WTC11 (cell line): ENCODE measurements around the gene OXT. TPM values are rescaled to one million over a fixed set of nuclear protein-coding genes. Genes with fewer than 3 reads are reported as not detected.

Experiments used
- ATAC-seq: fragments of 200-7000 bp; cut with Tn5 transposase; 2 replicates; pipeline ENCODE4 v1.10.0; 2021; ENCODE audit warnings: mild to moderate bottlenecking, moderate library complexity
- CTCF ChIA-PET: fragments of 300-600 bp; sonication (Branson Sonifier 250); formaldehyde crosslinking; loops from one replicate; lab custom pipeline; 2021; ENCODE audit warnings: antibody characterized with exemption; lab: Charles Lee
- POLR2A ChIA-PET: fragments of 350-600 bp; sonication (Branson Sonifier 250); formaldehyde crosslinking; loops from one replicate; lab custom pipeline; 2021; ENCODE audit warnings: antibody characterized with exemption; lab: Charles Lee
- DNase-seq: peaks from one replicate; pipeline ENCODE4 v3.0.0; 2021; ENCODE audit warnings: low spot score
- H3K27ac Mint-ChIP-seq: 2 replicates; pipeline ENCODE4 v1.8.0; 2021; ENCODE audit warnings: mixed read lengths
- H3K27me3 Mint-ChIP-seq: 2 replicates; pipeline ENCODE4 v1.8.0; 2021; ENCODE audit warnings: low read depth, mild to moderate bottlenecking, moderate library complexity, mixed read lengths
- H3K36me3 Mint-ChIP-seq: 2 replicates; pipeline ENCODE4 v1.8.0; 2021; ENCODE audit warnings: mixed read lengths
- H3K4me1 Mint-ChIP-seq: 2 replicates; pipeline ENCODE4 v1.8.0; 2022; ENCODE audit warnings: mixed read lengths
- H3K4me3 Mint-ChIP-seq: 2 replicates; pipeline ENCODE4 v1.8.0; 2021; ENCODE audit warnings: mild to moderate bottlenecking, moderate library complexity, mixed read lengths
- H3K9me3 Mint-ChIP-seq: 2 replicates; pipeline ENCODE4 v1.8.0; 2021; ENCODE audit warnings: mixed read lengths
- AR ChIP-seq: fragments of 250-450 bp; sonication (Bioruptor Pico); IDR thresholded peaks from 2 replicates; pipeline ENCODE4 v1.9.0; 2021; ENCODE audit warnings: mild to moderate bottlenecking
- ATF1 ChIP-seq: sonication (generic); formaldehyde crosslinking; IDR thresholded peaks from 2 replicates; pipeline ENCODE4 v1.8.1; 2023; ENCODE audit warnings: mild to moderate bottlenecking, moderate library complexity, missing genetic modification reagents
- E2F5 ChIP-seq: sonication (generic); formaldehyde crosslinking; IDR thresholded peaks from 2 replicates; pipeline ENCODE4 v1.8.1; 2022; ENCODE audit warnings: mild to moderate bottlenecking, moderate library complexity, missing genetic modification reagents
- FOXK1 ChIP-seq: sonication (generic); formaldehyde crosslinking; IDR thresholded peaks from 2 replicates; pipeline ENCODE4 v1.8.0; 2022; ENCODE audit warnings: mild to moderate bottlenecking, moderate library complexity, missing genetic modification reagents
- FOXP1 ChIP-seq: sonication (generic); formaldehyde crosslinking; IDR thresholded peaks from 2 replicates; pipeline ENCODE4 v1.8.0; 2022; ENCODE audit warnings: missing genetic modification reagents, mild to moderate bottlenecking, moderate library complexity, borderline replicate concordance
- HMGXB4 ChIP-seq: sonication (generic); formaldehyde crosslinking; IDR thresholded peaks from 2 replicates; pipeline ENCODE4 v1.8.1; 2023; ENCODE audit warnings: mild to moderate bottlenecking, moderate library complexity, missing genetic modification reagents
- IRF2 ChIP-seq: sonication (generic); formaldehyde crosslinking; IDR thresholded peaks from 2 replicates; pipeline ENCODE4 v1.8.0; 2022; ENCODE audit warnings: low read depth, missing genetic modification reagents, borderline replicate concordance
- JAZF1 ChIP-seq: fragments of 250-450 bp; sonication (Bioruptor Pico); IDR thresholded peaks from 2 replicates; pipeline ENCODE4 v1.9.0; 2021; ENCODE audit warnings: moderate library complexity, mild to moderate bottlenecking, inconsistent platforms
- KAT7 ChIP-seq: sonication (generic); formaldehyde crosslinking; IDR thresholded peaks from 2 replicates; pipeline ENCODE4 v1.8.1; 2023; ENCODE audit warnings: missing genetic modification reagents, mild to moderate bottlenecking, borderline replicate concordance
- MLX ChIP-seq: sonication (generic); formaldehyde crosslinking; IDR thresholded peaks from 2 replicates; pipeline ENCODE4 v1.8.1; 2023; ENCODE audit warnings: mild to moderate bottlenecking, missing genetic modification reagents, moderate library complexity
- NR1H2 ChIP-seq: sonication (generic); formaldehyde crosslinking; IDR thresholded peaks from 2 replicates; pipeline ENCODE4 v1.9.0; 2021; ENCODE audit warnings: mild to moderate bottlenecking, moderate library complexity, missing genetic modification reagents
- NR3C1 ChIP-seq: sonication (generic); formaldehyde crosslinking; conservative IDR thresholded peaks from 2 replicates; pipeline ENCODE4 v1.8.1; 2023; ENCODE audit warnings: low read depth, mild to moderate bottlenecking, missing genetic modification reagents
- OVOL2 ChIP-seq: fragments of 250-450 bp; sonication (Bioruptor Pico); IDR thresholded peaks from 2 replicates; pipeline ENCODE4 v1.9.0; 2021; ENCODE audit warnings: mild to moderate bottlenecking, borderline replicate concordance
- PRRX2 ChIP-seq: fragments of 250-450 bp; sonication (Bioruptor Pico); IDR thresholded peaks from 2 replicates; pipeline ENCODE4 v1.8.0; 2021; ENCODE audit warnings: mild to moderate bottlenecking
- RORB ChIP-seq: fragments of 250-450 bp; sonication (Bioruptor Pico); IDR thresholded peaks from 2 replicates; pipeline ENCODE4 v1.9.0; 2021; ENCODE audit warnings: mild to moderate bottlenecking
- SMAD4 ChIP-seq: sonication (generic); formaldehyde crosslinking; IDR thresholded peaks from 2 replicates; pipeline ENCODE4 v1.8.0; 2022; ENCODE audit warnings: mild to moderate bottlenecking, missing genetic modification reagents
- TCF7 ChIP-seq: sonication (generic); formaldehyde crosslinking; IDR thresholded peaks from 2 replicates; pipeline ENCODE4 v1.8.0; 2022; ENCODE audit warnings: mild to moderate bottlenecking, low read depth, missing genetic modification reagents, moderate library complexity
- TEAD4 ChIP-seq: sonication (generic); formaldehyde crosslinking; IDR thresholded peaks from 2 replicates; pipeline ENCODE4 v1.8.0; 2022; ENCODE audit warnings: mild to moderate bottlenecking, missing genetic modification reagents
- ZBTB43 ChIP-seq: sonication (generic); formaldehyde crosslinking; IDR thresholded peaks from 2 replicates; pipeline ENCODE4 v1.8.1; 2023; ENCODE audit warnings: mild to moderate bottlenecking, missing genetic modification reagents
- ZNF232 ChIP-seq: sonication (generic); formaldehyde crosslinking; IDR thresholded peaks from 2 replicates; pipeline ENCODE4 v1.8.0; 2022; ENCODE audit warnings: mild to moderate bottlenecking, missing genetic modification reagents
- ZNF263 ChIP-seq: sonication (generic); formaldehyde crosslinking; IDR thresholded peaks from 2 replicates; pipeline ENCODE4 v1.8.1; 2022; ENCODE audit warnings: low read depth, mild to moderate bottlenecking, moderate library complexity, missing genetic modification reagents
- ZNF317 ChIP-seq: sonication (generic); formaldehyde crosslinking; IDR thresholded peaks from 2 replicates; pipeline ENCODE4 v1.8.1; 2023; ENCODE audit warnings: low read depth, mild to moderate bottlenecking, moderate library complexity, missing genetic modification reagents, borderline replicate concordance
- ZNF512 ChIP-seq: sonication (generic); formaldehyde crosslinking; IDR thresholded peaks from 2 replicates; pipeline ENCODE4 v1.8.1; 2022; ENCODE audit warnings: missing genetic modification reagents, borderline replicate concordance
- total RNA-seq: library from RNA; stranded (reverse); gene quantifications from 3 replicates; pipeline ENCODE4 v1.2.3, GENCODE V29; 2021

Gene OXT
- total RNA-seq, 1 experiment from 2014 or later = not detected

GRCh38 chr20:3101251-3101650 lies 29.8 kb downstream of the OXT start:
- no peaks in the 10 kb centered on the region for H3K36me3 Mint-ChIP-seq
- POLR2A ChIA-PET = no interaction called here
- H3K9me3 Mint-ChIP-seq = no peaks in the 10 kb centered on the region
- peaks cover 5% of the 10 kb centered on the region; the same call in 1 of the 2 replicates for H3K4me1 Mint-ChIP-seq
- ATAC-seq = no peak
- no peaks in the 10 kb centered on the region for H3K27me3 Mint-ChIP-seq
- no peak overlapping the region for H3K27ac Mint-ChIP-seq
- DNase-seq = no peak
- CTCF ChIA-PET = interaction anchor here (0.6 to 1.4 kb wide), 4 partner anchors 8 to 48 kb away, joined by 3 to 6 read pairs (median 4); no protein-coding TSS in a partner anchor
- TF ChIP-seq AR (CRISPR knock-in tag) (no peak), TEAD4 (no peak), TCF7 (no peak), OVOL2 (CRISPR knock-in tag) (no peak), KAT7 (CRISPR knock-in tag) (no peak), IRF2 (CRISPR knock-in tag) (no peak), RORB (CRISPR knock-in tag) (no peak), PRRX2 (no peak), NR3C1 (CRISPR knock-in tag) (no peak), FOXP1 (CRISPR knock-in tag) (no peak), FOXK1 (CRISPR knock-in tag) (no peak), ZNF232 (CRISPR knock-in tag) (no peak), HMGXB4 (CRISPR knock-in tag) (no peak), ZNF512 (no peak), ZNF317 (CRISPR knock-in tag) (no peak), JAZF1 (no peak), NR1H2 (no peak), ZNF263 (CRISPR knock-in tag) (no peak), MLX (CRISPR knock-in tag) (no peak)
- H3K4me3 Mint-ChIP-seq = no peak overlapping the region

- Mint-ChIP-seq H3K4me3 (no peak overlapping the region), H3K27ac (no peak overlapping the region), H3K36me3 (no peaks in the 10 kb centered on the region), H3K4me1 (peaks cover 7% of the 10 kb centered on the region; the same call in 1 of the 2 replicates), H3K27me3 (no peaks in the 10 kb centered on the region), H3K9me3 (no peaks in the 10 kb centered on the region)
- CTCF ChIA-PET = interaction anchor here (0.6 to 1.4 kb wide), 4 partner anchors 14 to 48 kb away, joined by 3 to 6 read pairs (median 4); no protein-coding TSS in a partner anchor
- DNase-seq (no peak), ATAC-seq (no peak)
- POLR2A ChIA-PET = no interaction called here
- no peak for TF ChIP-seq SMAD4 (CRISPR knock-in tag)
- no peak for TF ChIP-seq ZBTB43 (CRISPR knock-in tag)
- TF ChIP-seq MLX (CRISPR knock-in tag) = no peak
- TF ChIP-seq E2F5 (CRISPR knock-in tag) = no peak
- TF ChIP-seq ATF1 (CRISPR knock-in tag) = no peak
- TF ChIP-seq HMGXB4 (CRISPR knock-in tag) = no peak
- no peak for TF ChIP-seq TCF7
Measured at GRCh38 chr20:3101737-3102574, 30.5 kb downstream of the OXT start.
